ENCODE data around the gene KDM8.

GRCh38 chr16:27245276-27246172 is 42.2 kb downstream of the KDM8 start:
- TF ChIP-seq, protein P1, sequence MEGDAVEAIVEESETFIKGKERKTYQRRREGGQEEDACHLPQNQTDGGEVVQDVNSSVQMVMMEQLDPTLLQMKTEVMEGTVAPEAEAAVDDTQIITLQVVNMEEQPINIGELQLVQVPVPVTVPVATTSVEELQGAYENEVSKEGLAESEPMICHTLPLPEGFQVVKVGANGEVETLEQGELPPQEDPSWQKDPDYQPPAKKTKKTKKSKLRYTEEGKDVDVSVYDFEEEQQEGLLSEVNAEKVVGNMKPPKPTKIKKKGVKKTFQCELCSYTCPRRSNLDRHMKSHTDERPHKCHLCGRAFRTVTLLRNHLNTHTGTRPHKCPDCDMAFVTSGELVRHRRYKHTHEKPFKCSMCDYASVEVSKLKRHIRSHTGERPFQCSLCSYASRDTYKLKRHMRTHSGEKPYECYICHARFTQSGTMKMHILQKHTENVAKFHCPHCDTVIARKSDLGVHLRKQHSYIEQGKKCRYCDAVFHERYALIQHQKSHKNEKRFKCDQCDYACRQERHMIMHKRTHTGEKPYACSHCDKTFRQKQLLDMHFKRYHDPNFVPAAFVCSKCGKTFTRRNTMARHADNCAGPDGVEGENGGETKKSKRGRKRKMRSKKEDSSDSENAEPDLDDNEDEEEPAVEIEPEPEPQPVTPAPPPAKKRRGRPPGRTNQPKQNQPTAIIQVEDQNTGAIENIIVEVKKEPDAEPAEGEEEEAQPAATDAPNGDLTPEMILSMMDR (conservative IDR thresholded peaks at IDR 0.05; ENCODE audit: low read length), result no peak
- TF ChIP-seq EZH2phosphoT487 (IDR thresholded peaks at IDR 0.05; ENCODE audit: borderline replicate concordance), result no peak
